CD4-positive, alpha-beta T cell treated with Interleukin-10 for 1 hour (primary cell): ENCODE results near the gene ACTL7B.
"Not testable (repeated sequence)": the region's sequence is repeated elsewhere in the genome, so short reads cannot be mapped to it uniquely, and the experiment has no call there.

Experiments used
- DNase-seq: peaks from one replicate; pipeline ENCODE4 v3.0.0-alpha.2; 2020

ACTL7B gene

DNA sequence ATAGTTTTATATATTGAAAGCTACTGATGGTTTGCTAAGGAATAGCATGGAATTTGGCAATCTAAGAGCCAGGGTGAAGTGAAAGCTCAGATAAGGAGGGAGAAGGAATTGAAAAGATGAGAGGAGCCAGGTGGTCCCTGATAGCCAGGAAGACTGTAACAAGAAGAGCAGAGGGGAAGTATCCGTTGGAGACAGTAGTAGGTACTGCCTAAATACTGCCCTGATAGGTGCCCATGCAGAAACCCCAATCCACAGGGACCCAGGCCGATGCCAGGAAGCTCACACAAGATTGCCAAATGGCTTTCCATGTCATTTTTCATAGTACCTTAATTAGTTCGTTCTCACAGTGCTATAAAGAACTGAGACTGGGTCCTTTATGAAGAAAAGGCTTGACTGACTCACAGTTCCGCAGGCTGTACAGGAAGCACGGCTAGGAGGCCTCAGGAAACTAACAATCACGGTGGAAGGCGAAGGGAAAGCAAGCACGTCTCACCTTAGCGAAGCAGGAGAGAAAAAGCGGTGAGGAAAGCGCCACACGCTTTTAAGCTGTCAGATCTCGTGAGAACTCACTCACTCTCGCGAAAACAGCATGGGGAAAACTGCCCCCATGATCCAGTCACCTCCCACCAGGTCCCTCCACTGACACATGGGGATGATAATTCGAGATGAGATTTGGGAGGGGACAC lies 13.0 kb downstream of the ACTL7B start:
- no peak for DNase-seq

DNA sequence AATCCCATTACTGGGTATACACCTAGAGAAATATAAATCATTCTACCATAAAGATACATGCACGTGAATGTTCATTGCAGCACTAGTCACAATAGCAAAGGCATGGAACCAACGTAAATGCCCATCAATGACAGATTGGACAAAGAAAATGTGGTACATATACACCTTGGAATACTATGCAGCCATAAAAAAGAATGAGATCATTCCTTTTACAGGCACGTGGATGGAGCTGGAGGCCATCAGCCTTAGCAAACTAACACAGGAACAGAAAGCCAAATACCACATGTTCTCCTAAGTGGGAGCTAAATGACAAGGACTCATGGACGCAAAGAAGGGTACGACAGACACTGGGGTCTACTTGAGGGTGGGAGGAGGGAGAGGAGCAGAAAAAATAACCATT lies 16.2 kb downstream of the ACTL7B start:
- not testable (repeated sequence) for DNase-seq

DNA sequence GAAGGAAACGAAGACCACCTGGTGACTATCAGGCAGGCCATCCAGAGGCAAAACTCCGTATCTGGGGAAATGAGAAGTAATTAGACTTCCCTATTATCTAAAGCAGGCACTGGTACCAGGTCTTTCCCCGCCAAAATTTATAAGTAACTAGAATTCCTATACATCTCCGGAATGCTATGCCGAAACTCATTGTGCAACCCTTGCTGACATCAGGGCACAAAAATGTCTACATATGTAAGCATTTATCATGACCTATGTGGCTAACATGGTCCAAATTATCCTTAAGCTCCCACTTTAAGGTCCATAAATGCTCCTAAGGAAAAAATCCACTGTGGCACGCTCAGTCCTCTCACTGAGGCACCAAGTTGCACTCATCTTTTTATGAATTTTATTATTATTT lies 17.8 kb downstream of the ACTL7B start:
- DNase-seq: no peak

DNA sequence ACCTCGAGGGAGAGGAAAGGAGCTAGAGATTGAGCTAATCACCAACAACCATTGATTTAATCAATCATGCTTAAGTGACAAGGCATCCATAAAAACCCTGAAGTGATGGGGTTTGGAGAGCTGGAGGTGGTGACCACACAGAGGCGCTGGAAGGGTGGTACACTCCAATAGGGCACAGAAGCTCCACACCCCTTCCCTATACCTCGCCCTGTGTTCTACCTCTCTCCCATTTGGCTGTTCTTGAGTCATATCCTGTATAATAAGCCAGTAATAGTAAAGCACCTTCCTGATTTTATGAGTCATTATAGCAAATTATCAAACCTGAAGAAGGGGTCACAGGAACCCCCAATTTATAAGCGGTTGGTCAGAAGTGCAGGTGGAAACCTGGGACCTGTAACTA lies 18.3 kb downstream of the ACTL7B start:
- no peak for DNase-seq

DNA sequence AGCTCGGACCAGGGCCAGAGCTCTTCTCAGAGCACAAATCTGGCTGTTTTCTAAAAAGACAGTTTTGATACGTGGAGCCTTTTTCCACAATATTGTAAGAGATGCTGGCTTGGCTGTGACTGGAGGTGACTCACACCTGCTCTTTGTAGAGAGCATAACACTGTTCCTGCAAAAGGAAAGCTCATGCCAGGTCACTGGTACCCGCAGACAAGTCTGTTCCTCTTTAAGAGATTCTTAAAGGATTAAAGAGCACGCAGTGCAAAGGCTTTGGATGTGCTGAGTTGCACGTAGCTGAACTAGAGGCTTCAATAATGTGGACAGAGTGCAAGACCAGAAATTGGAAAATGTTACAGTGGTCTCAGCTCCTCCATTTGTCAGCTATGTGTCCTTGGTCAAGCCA lies 19.0 kb downstream of the ACTL7B start:
- no peak for DNase-seq

DNA sequence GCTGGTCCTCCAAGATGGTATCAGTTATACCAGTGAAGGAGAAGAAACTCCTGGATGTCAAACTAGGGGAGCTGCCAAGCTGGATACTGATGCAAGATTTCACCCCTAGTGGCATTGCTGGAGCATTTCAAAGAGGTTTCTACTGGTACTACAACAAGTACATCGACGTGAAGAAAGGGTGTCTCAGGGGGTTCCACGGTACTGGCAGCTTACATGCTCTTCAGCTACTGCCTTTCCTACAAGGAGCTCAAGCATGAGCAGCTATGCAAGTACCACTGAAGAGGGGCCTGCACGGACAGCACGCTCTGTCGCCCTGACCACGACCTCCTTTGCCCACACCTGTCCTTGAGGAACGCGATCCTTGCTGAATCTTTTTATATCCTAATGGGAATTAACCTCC lies 19.5 kb downstream of the ACTL7B start:
- DNase-seq: no peak

DNA sequence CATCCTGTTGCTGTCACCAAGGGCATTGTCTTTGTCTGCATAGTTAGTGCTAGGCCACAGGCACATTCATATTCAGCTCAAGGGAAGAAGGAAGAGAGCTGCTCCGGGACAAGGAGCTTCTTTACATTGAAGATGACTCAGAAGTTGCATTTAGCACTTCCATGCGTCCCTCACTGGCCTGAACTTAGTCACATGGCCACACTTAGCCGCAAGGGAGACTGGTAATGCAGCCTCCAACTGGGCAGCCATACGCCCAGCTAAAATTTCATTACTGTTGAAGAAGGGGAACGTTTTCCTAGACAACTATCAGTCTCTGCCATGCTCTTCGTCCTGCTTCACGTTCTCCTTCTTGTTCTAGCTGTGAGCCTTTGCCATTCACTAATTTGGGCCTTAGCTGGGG lies 20.0 kb downstream of the ACTL7B start:
- DNase-seq: no peak

DNA sequence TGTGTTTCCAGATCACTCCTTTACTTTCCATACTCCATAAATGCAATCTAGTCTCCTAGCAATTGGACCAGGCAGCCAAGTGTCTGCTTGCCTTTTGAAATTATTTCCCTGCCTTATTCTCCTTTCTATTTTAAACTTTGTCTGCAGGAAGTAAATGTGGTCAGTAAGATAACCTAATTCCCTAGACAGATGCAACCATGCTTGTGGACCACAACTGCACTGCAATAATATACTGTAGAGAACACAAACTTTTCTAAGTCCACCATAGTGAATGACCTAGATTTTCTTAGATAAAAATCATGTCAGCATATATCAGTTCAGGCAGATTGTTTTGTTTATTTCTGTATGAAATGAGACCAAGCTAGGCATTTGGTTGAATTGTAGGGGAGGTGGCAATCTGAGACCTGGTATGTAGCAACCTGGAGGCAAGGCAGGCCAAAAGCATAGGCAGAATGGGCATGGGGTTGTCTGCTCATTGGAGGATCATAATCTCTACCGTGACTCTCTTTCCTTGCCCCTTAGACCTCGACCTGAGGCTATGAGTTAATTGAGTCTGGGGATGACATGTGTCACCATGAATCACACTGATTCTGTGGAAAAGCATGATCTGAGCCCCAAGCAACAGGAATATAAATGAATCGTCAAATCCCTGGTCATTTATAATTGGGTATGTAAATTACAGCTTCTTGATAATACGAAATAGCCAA lies 20.7 kb downstream of the ACTL7B start:
- no peak for DNase-seq

DNA sequence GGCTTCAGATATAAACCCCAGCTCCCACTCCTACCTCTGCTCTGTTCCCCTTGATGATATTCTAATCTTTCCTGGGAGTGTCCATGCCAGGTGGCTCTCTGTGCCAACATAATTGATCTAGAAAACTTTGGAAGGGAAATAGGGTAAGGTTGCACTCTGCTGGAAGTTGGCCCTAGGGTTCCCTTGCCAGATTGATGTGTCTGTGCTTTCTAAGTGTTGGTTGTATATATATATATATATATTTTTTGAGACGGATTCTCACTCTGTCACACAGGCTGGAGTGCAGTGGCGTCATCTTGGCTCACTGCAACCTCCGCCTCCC lies 23.6 kb downstream of the ACTL7B start:
- DNase-seq: no peak

DNA sequence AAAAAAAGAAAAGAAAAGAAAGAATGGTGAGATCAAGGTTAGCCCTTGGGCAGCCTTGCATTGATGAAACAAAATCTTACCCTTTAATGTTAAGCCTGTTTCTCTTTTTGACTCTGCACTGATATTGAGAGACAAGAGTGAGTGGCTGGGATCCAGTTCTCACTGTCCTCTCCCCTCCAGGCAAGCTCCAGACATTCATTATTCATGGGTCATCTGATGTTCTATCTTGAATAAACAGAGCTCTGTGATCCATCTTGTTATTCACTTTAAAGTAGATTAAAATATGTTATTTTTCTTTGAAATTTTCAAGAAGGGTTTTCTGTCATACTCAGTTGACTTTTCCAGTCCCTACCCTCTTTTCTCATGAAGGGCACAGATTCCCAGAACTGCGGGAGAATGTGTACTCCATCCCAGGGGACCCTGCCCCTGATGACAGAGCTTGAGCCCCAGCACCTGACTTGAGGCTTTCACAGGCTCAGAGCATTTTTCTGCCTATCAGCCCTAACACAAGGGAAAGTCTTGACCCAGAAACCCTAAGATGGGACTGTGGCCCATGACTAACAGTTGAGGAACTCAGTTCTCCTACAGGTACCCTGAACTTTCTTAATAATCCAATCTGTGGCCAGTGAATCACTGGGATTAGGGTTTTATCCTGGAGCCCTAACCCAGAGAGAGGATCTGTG lies 24.1 kb downstream of the ACTL7B start:
- no peak for DNase-seq

DNA sequence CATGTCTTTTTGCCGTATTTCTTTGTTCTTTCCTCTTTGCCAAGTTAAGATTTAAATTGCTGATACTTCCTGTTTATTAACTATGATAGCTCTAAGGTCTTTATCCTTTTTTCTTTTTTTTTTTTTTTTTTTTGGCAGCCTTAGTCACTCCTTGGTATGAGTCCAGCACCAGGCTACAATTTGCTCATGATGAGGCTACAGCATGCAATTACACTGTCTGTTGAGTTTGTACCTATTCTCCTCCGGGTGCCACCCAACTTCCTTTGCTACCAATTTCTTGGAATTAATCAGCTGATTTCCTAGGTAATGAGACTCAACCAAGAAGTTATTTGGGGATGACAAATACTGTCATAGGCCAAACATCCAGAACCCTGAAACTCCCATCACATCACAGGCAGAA lies 25.5 kb downstream of the ACTL7B start:
- no peak for DNase-seq

DNA sequence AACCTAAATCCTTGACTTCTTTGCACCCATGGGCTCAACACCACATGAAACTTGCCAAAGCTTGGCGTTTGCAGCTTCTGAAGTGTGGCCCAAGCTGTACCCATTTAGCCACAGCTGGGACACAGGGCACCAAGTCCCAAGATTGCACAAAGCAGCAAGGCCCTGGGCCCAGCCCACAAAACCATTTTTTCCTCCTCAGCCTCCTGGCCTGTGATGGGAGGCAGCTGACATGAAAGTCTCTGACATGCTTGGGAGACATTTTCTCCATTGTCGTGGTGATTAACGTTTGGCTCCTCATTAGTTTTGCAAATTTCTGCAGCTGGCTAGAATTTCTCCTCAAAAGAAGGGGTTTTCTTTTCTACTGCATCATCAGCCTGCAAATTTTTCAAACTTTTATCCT lies 32.0 kb downstream of the ACTL7B start:
- no peak for DNase-seq

DNA sequence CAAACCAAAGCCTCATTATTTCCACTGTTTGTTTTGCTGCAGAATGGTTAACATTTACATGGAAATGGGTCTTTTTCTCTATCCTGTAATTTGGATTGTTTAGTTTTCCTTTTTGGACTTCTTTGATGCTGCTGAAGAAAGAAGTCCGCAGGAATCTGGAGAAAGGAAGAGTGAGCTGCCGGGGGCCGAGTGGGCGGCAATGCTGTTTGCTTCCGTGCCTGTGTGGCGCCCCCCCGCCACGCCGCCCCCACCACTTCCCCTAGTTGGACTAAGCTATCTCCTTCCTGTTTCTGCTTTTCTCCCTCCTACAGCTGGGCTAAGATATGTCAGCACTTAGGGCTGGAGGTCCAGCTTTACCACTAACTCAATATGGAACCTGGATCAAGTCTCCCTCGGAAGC lies 39.7 kb downstream of the ACTL7B start:
- no peak for DNase-seq

DNA sequence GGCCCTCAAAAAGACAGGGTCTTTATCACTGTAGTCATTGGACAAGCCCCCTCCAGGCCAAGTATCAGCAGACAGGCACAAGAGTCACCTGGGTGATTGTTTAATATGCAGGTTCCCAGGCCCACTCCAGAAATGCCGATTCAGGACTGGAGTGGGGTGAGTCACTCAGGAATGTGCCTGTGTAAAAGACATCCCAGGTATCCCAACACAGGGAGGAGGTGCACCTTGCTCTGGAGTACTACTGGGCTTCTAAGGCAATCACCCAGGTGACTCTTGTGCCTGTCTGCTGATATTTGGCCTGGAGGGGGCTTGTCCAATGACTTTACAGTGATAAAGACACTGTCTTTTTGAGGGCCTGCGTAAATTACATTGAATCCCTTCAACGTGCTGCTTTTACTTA lies 40.6 kb downstream of the ACTL7B start:
- DNase-seq: no peak

DNA sequence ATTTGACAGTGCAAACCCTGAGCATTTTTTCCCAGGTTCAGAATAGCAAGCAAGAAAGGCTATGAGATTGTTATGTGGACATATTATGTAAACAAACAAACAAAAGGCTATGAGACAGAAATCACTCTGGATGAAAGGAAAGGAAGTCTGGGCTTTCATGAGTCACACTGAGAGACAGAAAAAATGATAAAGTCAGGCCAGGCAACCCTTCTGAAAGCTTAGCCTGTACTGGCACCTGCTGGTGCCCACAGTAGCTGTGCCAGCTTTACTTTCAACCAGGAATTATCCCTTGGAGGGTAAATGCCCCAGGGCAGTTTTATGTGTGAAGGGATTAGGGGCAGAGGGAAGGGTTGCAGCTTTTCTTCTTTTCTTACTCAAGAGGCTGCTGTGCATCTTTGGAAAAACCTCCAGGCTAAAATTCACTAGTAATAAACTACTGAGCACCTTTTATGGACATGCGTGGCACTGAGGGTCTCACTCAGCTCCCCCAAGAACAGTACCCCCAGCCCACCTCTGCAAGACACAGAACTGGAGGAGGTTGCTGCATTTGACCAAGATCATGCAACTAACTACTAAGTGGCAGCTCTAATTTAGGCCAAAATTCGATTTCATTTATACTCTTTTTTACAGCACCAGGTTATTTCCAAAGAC lies 41.7 kb downstream of the ACTL7B start:
- peak; percentile 5 for DNase-seq

DNA sequence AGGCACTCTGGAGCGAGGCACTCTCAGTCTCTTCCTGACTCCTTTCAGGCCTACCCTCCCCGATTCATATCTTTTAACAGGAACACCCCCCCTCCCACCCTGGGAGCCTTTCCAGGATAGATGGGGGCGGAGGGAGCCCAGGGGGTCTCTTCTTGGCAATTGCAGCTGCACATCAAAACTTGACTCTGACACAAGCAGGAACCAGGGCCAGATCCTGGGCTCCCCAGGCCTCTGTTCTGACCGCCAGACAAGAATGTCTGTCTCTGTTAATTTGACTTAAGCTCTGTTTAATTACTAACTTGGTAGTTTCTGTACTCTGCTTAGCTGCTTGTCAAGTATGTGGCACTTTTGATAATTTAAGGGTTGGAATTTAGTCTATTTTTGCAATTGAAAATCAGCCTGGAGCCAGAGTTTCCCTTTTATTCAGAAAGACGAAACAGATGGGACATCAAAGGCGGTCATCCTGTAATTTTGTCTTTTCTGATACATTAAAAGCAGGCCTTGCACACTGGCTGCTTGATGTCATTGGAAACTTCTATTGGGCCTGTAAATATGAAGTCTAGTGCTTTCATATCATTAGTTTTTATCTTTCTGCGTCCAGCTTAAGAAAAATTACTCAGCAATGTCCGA lies 43.3 kb downstream of the ACTL7B start:
- DNase-seq: no peak

DNA sequence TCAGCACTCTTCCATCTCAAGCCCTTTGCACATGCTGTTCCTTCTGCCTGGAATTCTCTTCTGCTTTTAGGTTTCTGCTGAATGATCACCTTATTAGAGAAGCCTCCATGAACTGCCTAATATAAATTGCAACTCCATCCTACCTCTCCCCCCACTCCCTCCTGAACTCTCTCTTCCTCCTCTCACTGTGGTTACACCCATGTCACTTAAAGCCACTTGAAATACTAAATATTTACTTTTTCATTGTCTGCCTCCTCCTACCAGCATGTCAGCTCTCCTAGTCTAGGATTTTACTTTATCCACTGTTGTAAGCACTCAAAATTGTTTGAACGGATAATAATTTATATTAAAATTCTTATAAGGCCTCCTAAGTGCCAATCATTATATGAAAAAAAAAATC lies 43.8 kb downstream of the ACTL7B start:
- no peak for DNase-seq

DNA sequence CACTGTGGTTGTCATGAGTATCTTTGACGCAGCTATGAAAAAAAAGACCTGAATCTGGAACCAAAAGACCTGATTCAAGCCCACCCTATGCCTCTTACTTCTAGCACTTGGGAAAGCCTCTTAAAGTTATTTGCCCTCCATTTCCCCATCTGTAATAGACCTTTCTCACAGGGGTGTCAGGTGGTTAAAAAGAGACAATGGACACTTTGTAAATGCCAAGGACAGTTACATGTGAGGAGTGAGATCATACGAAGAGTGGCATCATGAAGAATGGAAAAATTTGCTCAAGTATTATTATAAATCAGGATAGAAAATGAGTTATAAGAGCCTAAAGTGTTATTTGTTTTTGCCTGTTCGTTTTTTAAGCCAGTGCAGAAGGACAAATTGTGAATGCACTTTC lies 46.5 kb downstream of the ACTL7B start:
- no peak for DNase-seq
